OCI-LY7 (cell line): ENCODE results near the gene WDR5B. TPM values are rescaled to one million over a fixed set of nuclear protein-coding genes. Genes with fewer than 3 reads are reported as not detected.

Experiments
- BruUV-seq: library from RNA; stranded (reverse); fragments of 400-500 nt; replicated peaks from 2 replicates; lab custom pipeline; 2021; lab: Mats Ljungman, UMichigan
- CTCF ChIA-PET: fragments of 300-600 bp; sonication (Branson Sonifier 250); formaldehyde crosslinking; loops from one replicate; lab custom pipeline; 2022; ENCODE audit warnings: antibody characterized with exemption; ENCODE audit not compliant: unreplicated experiment; lab: Charles Lee
- POLR2A ChIA-PET: fragments of 300-600 bp; sonication (Branson Sonifier 250); formaldehyde crosslinking; loops from one replicate; lab custom pipeline; 2022; ENCODE audit warnings: antibody characterized with exemption; lab: Charles Lee
- DNase-seq: peaks from one replicate; pipeline ENCODE4 v3.0.0-alpha.2; 2015; ENCODE audit warnings: low spot score
- H2AFZ ChIP-seq: fragments of 200-600 bp; sonication (generic), shearing (Covaris generic); 2 replicates; pipeline ENCODE4 v1.6.1; 2014; ENCODE audit warnings: mild to moderate bottlenecking, antibody characterized with exemption, low read length, moderate library complexity
- H3K27ac ChIP-seq: fragments of 200-600 bp; sonication (generic); 2 replicates; pipeline ENCODE4 v1.5.1; 2014; ENCODE audit warnings: mixed run types, low read depth, mild to moderate bottlenecking, moderate library complexity, low read length, inconsistent platforms; ENCODE audit not compliant: poor library complexity, severe bottlenecking
- H3K36me3 ChIP-seq: fragments of 200-600 bp; sonication (generic); 2 replicates; pipeline ENCODE4 v1.6.1; 2014; ENCODE audit warnings: mild to moderate bottlenecking, antibody characterized with exemption, low read length, moderate library complexity, mixed read lengths; ENCODE audit not compliant: insufficient read depth
- H3K4me1 ChIP-seq: fragments of 200-600 bp; sonication (generic); 2 replicates; pipeline ENCODE4 v1.5.1; 2014; ENCODE audit warnings: mild to moderate bottlenecking, low read length; ENCODE audit not compliant: insufficient read depth, poor library complexity, severe bottlenecking
- H3K4me2 ChIP-seq: fragments of 200-600 bp; sonication (generic); 2 replicates; pipeline ENCODE4 v1.6.1; 2014; ENCODE audit warnings: mild to moderate bottlenecking, low read length
- H3K4me3 ChIP-seq: fragments of 200-600 bp; sonication (generic); 2 replicates; pipeline ENCODE4 v1.5.1; 2014; ENCODE audit warnings: mild to moderate bottlenecking, low read depth, low read length; ENCODE audit not compliant: poor library complexity, severe bottlenecking
- H3K79me2 ChIP-seq: fragments of 200-600 bp; sonication (generic); 2 replicates; pipeline ENCODE4 v1.6.1; 2016; ENCODE audit warnings: low read depth, mild to moderate bottlenecking, low read length, moderate library complexity, mixed read lengths; ENCODE audit not compliant: insufficient read depth
- H3K9me2 ChIP-seq: fragments of 200-600 bp; sonication (generic); 2 replicates; pipeline ENCODE4 v1.6.1; 2016; ENCODE audit warnings: mild to moderate bottlenecking, low read length, mixed read lengths; ENCODE audit not compliant: insufficient read depth
- H3K9me3 ChIP-seq: fragments of 200-600 bp; sonication (generic); 2 replicates; pipeline ENCODE4 v1.6.1; 2014; ENCODE audit warnings: mild to moderate bottlenecking, mixed run types, low read length, mixed read lengths
- H4K20me1 ChIP-seq: fragments of 200-600 bp; sonication (generic); 2 replicates; pipeline ENCODE4 v1.6.1; 2014; ENCODE audit warnings: mild to moderate bottlenecking, antibody characterized with exemption, low read length, moderate library complexity, mixed read lengths; ENCODE audit not compliant: insufficient read depth
- CTCF ChIP-seq: fragments of 200-600 bp; sonication (generic); conservative IDR thresholded peaks from 2 replicates; pipeline ENCODE4 v1.5.1; 2014; ENCODE audit warnings: mild to moderate bottlenecking, antibody characterized with exemption, low read length, moderate library complexity, mixed read lengths
- EZH2phosphoT487 ChIP-seq: fragments of 200-600 bp; sonication (generic); IDR thresholded peaks from 2 replicates; pipeline ENCODE4 v1.6.1; 2018; ENCODE audit warnings: low read depth, borderline replicate concordance, mild to moderate bottlenecking, mixed run types, antibody characterized with exemption, low read length, moderate library complexity, mixed read lengths
- intact Hi-C: fragments of 100-400 bp; cut with micrococcal nuclease; formaldehyde crosslinking; loops from one replicate; pipeline ENCODE4 v1.10.0; 2022; ENCODE audit not compliant: unreplicated experiment
- total RNA-seq, 2 experiments: library from RNA; depleted of rRNA in 1 of 2; stranded (reverse); fragments of >200 nt in 1 of 2; shearing (Covaris generic) in 1 of 2; gene quantifications; 2 replicates each; pipeline ENCODE4 v1.2.3, GENCODE V29; 2014 to 2022

Gene WDR5B
- total RNA-seq, 2 experiments from 2014 or later = 6.3 to 8.3 TPM

GRCh38 chr3:122395582-122395981, 20.3 kb downstream of the WDR5B start:
- Histone ChIP-seq H4K20me1 (0 out of 2 replicates have a peak, but pooled peaks cover 5% of the 10 kb centered on the region), H3K36me3 (peaks cover 12% of the 10 kb centered on the region; the same call in 1 of the 2 replicates), H2AFZ (no peak overlapping the region), H3K9me3 (no peaks in the 10 kb centered on the region), H3K4me3 (no peak overlapping the region), H3K27ac (no peak overlapping the region), H3K4me1 (no peaks in the 10 kb centered on the region), H3K79me2 (no peaks in the 10 kb centered on the region), H3K4me2 (no peak overlapping the region), H3K9me2 (no peaks in the 10 kb centered on the region)
- BruUV-seq = no TSS peak
- DNase-seq = no peak
- TF ChIP-seq EZH2phosphoT487 (no peak), CTCF (no peak)
- ChIA-PET POLR2A (interaction anchor here (1.1 kb wide), 1 partner anchor 11 kb away, joined by 5 read pairs; the partner anchor contains the start of gene FAM162A), CTCF (no interaction called here)
- intact Hi-C loops = no loop called here

DNA sequence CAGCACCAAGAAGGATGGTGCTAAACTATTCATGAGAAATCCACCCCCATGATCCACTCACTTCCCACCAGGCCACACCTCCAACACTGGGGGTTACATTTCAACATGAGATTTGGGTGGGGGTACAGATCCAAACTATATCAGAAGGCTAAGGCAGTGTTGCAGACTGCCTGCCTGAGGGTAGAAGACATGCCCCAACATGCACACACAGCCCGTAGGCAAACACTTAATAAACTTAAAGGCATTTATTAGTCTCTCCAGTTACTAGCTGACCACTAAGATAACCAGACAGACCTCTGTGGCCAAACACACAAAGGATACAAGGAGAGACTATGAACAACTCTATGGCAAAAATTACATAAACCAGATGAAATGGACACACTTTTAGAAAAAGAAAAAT, 21.7 kb downstream of the WDR5B start:
- no TSS peak for BruUV-seq
- Histone ChIP-seq H2AFZ (no peak overlapping the region), H3K9me2 (no peaks in the 10 kb centered on the region), H3K4me2 (no peak overlapping the region), H3K79me2 (no peaks in the 10 kb centered on the region), H3K4me1 (peaks cover 1% of the 10 kb centered on the region), H3K4me3 (no peak overlapping the region), H3K27ac (no peak overlapping the region), H3K36me3 (peaks cover 12% of the 10 kb centered on the region; the same call in 1 of the 2 replicates), H3K9me3 (no peaks in the 10 kb centered on the region), H4K20me1 (0 out of 2 replicates have a peak, but pooled peaks cover 5% of the 10 kb centered on the region)
- intact Hi-C loops = loop anchor here (5.0 kb wide), 1 partner anchor 268 kb away; no protein-coding TSS in a partner anchor
- ChIA-PET CTCF (interaction anchor here (0.6 kb wide), 1 partner anchor 37 kb away, joined by 3 read pairs; no protein-coding TSS in a partner anchor), POLR2A (interaction anchor here (1.4 kb wide), 1 partner anchor 10 kb away, joined by 6 read pairs; the partner anchor contains the start of gene FAM162A)
- no peak for DNase-seq
- TF ChIP-seq CTCF (no peak), EZH2phosphoT487 (no peak)
